Activated T-cell treated with anti-CD3 and anti-CD28 coated beads, Interleukin-2, amount 50 U/mL, for 72 hours (primary cell): Measurements from ENCODE around the gene UHRF2. TPM values are rescaled to one million over a fixed set of nuclear protein-coding genes. Genes with fewer than 3 reads are reported as not detected.

ENCODE experiments used
- ATAC-seq, 2 donors: fragments of 150-1000 bp; cut with Tn5 transposase; replicated peaks in 1 of 2; 2 replicates each; pipeline ENCODE4 v1.10.0; 2021; ENCODE audit warnings: moderate library complexity in 2 of 2, mild to moderate bottlenecking in 1 of 2
- DNase-seq, 2 donors: peaks; one replicate each; pipeline ENCODE4 v3.0.0; 2021 to 2022; ENCODE audit warnings: mixed read lengths in 1 of 2
- H3K27ac Mint-ChIP-seq: one replicate; pipeline ENCODE4 v1.8.0; 2022; ENCODE audit warnings: mild to moderate bottlenecking, moderate library complexity, mixed read lengths
- H3K27me3 Mint-ChIP-seq: one replicate; pipeline ENCODE4 v1.8.0; 2022; ENCODE audit warnings: low read depth, mixed read lengths
- H3K36me3 Mint-ChIP-seq, 2 donors: one replicate each; pipeline ENCODE4 v1.8.0; 2022; ENCODE audit warnings: mixed read lengths in 2 of 2, mild to moderate bottlenecking in 1 of 2; ENCODE audit not compliant: insufficient read depth in 2 of 2
- H3K4me1 Mint-ChIP-seq: one replicate; pipeline ENCODE4 v1.8.0; 2022; ENCODE audit warnings: low read depth, mixed read lengths
- H3K4me3 Mint-ChIP-seq, 2 donors: one replicate each; pipeline ENCODE4 v1.8.0; 2022; ENCODE audit warnings: mild to moderate bottlenecking in 2 of 2, mixed read lengths in 2 of 2, moderate library complexity in 2 of 2
- H3K9me3 Mint-ChIP-seq, 2 donors: one replicate each; pipeline ENCODE4 v1.8.0; 2022; ENCODE audit warnings: mixed read lengths in 2 of 2
- total RNA-seq, 2 donors: library from RNA; stranded (reverse); gene quantifications; one replicate each; pipeline ENCODE4 v1.2.3, GENCODE V29; 2022

Gene UHRF2
- total RNA-seq, 2 donors from 2014 or later, result 84.6 to 87.2 TPM

- Mint-ChIP-seq H3K9me3 (no peaks in the 10 kb centered on the region), H3K27ac (no peak overlapping the region), H3K36me3 (peaks cover 6 to 11% of the 10 kb centered on the region in 2 donors), H3K4me1 (peaks cover 7% of the 10 kb centered on the region), H3K4me3 (no peak overlapping the region), H3K27me3 (no peaks in the 10 kb centered on the region)
- ATAC-seq (no peak), DNase-seq (no peak)
Measured at GRCh38 chr9:6471231-6471850, 58.3 kb downstream of the UHRF2 start.

GRCh38 chr9:6473151-6473550, 60.2 kb downstream of the UHRF2 start:
- Mint-ChIP-seq H3K9me3 (no peaks in the 10 kb centered on the region), H3K4me1 (peaks cover 7% of the 10 kb centered on the region), H3K4me3 (no peak overlapping the region), H3K27ac (peak overlapping the region; percentile 73), H3K36me3 (peaks cover 2 to 4% of the 10 kb centered on the region in 2 donors), H3K27me3 (no peaks in the 10 kb centered on the region)
- ATAC-seq (no peak), DNase-seq (no peak)

GRCh38 chr9:6479959-6480358, 67.0 kb downstream of the UHRF2 start:
- H3K27ac Mint-ChIP-seq, result no peak overlapping the region
- DNase-seq (no peak), ATAC-seq (no peak)
- H3K4me1 Mint-ChIP-seq, result no peaks in the 10 kb centered on the region
- H3K9me3 Mint-ChIP-seq, result no peaks in the 10 kb centered on the region
- peaks cover 0 to 11% of the 10 kb centered on the region in 2 donors for H3K36me3 Mint-ChIP-seq
- no peaks in the 10 kb centered on the region for H3K27me3 Mint-ChIP-seq
- no peak overlapping the region for H3K4me3 Mint-ChIP-seq

- Mint-ChIP-seq H3K27me3 (no peaks in the 10 kb centered on the region), H3K4me3 (no peak overlapping the region), H3K27ac (peak overlapping the region; percentile 52), H3K9me3 (no peaks in the 10 kb centered on the region), H3K36me3 (peaks cover 0 to 16% of the 10 kb centered on the region in 2 donors), H3K4me1 (no peaks in the 10 kb centered on the region)
- no peak for ATAC-seq
- DNase-seq, result no peak
Measured at GRCh38 chr9:6484210-6484609, 71.2 kb downstream of the UHRF2 start.

GRCh38 chr9:6488395-6488794, 75.4 kb downstream of the UHRF2 start:
- no peak overlapping the region for H3K27ac Mint-ChIP-seq
- H3K4me3 Mint-ChIP-seq, result no peak overlapping the region
- peaks cover 2 to 12% of the 10 kb centered on the region in 2 donors for H3K36me3 Mint-ChIP-seq
- H3K27me3 Mint-ChIP-seq, result no peaks in the 10 kb centered on the region
- no peaks in the 10 kb centered on the region for H3K9me3 Mint-ChIP-seq
- no peaks in the 10 kb centered on the region for H3K4me1 Mint-ChIP-seq
- no peak for DNase-seq
- ATAC-seq, result no peak

GRCh38 chr9:6489099-6489498, 76.1 kb downstream of the UHRF2 start:
- no peak overlapping the region for H3K4me3 Mint-ChIP-seq
- no peaks in the 10 kb centered on the region for H3K9me3 Mint-ChIP-seq
- peaks cover 2 to 14% of the 10 kb centered on the region in 2 donors for H3K36me3 Mint-ChIP-seq
- H3K27ac Mint-ChIP-seq, result no peak overlapping the region
- ATAC-seq (no peak), DNase-seq (no peak)
- no peaks in the 10 kb centered on the region for H3K4me1 Mint-ChIP-seq
- H3K27me3 Mint-ChIP-seq, result no peaks in the 10 kb centered on the region

GRCh38 chr9:6490863-6491262, 77.9 kb downstream of the UHRF2 start:
- Mint-ChIP-seq H3K36me3 (peaks cover 2 to 12% of the 10 kb centered on the region in 2 donors), H3K4me3 (no peak overlapping the region), H3K27ac (peak overlapping the region; percentile 47), H3K27me3 (no peaks in the 10 kb centered on the region), H3K4me1 (no peaks in the 10 kb centered on the region), H3K9me3 (no peaks in the 10 kb centered on the region)
- DNase-seq (no peak), ATAC-seq (no peak)

GRCh38 chr9:6495466-6495865, 82.5 kb downstream of the UHRF2 start:
- no peak for ATAC-seq
- Mint-ChIP-seq H3K4me1 (peaks cover 9% of the 10 kb centered on the region), H3K27me3 (no peaks in the 10 kb centered on the region), H3K9me3 (no peaks in the 10 kb centered on the region), H3K36me3 (peaks cover 2 to 12% of the 10 kb centered on the region in 2 donors), H3K4me3 (no peak overlapping the region), H3K27ac (peak overlapping the region; percentile 27)
- no peak for DNase-seq

GRCh38 chr9:6498982-6499381, 86.0 kb downstream of the UHRF2 start:
- no peak overlapping the region for H3K4me3 Mint-ChIP-seq
- ATAC-seq, result peak in 1 of 2 donors; percentile 50
- peak overlapping the region; percentile 67 for H3K27ac Mint-ChIP-seq
- no peak for DNase-seq
- peaks cover 9% of the 10 kb centered on the region for H3K4me1 Mint-ChIP-seq
- H3K9me3 Mint-ChIP-seq, result no peaks in the 10 kb centered on the region
- peaks cover 3 to 12% of the 10 kb centered on the region in 2 donors for H3K36me3 Mint-ChIP-seq
- H3K27me3 Mint-ChIP-seq, result no peaks in the 10 kb centered on the region

GRCh38 chr9:6501526-6502210, 88.7 kb downstream of the UHRF2 start:
- ATAC-seq (no peak), DNase-seq (no peak)
- Mint-ChIP-seq H3K36me3 (peaks cover 9 to 16% of the 10 kb centered on the region in 2 donors), H3K4me3 (no peak overlapping the region), H3K4me1 (peaks cover 9% of the 10 kb centered on the region), H3K27me3 (no peaks in the 10 kb centered on the region), H3K9me3 (no peaks in the 10 kb centered on the region), H3K27ac (no peak overlapping the region)

- DNase-seq (no peak), ATAC-seq (no peak)
- Mint-ChIP-seq H3K27ac (peak overlapping the region; percentile 59), H3K9me3 (no peaks in the 10 kb centered on the region), H3K4me3 (no peak overlapping the region), H3K4me1 (peaks cover 5% of the 10 kb centered on the region), H3K36me3 (peaks cover 11 to 19% of the 10 kb centered on the region in 2 donors), H3K27me3 (no peaks in the 10 kb centered on the region)
Measured at GRCh38 chr9:6502399-6502798, 89.4 kb downstream of the UHRF2 start.

- ATAC-seq (no peak), DNase-seq (no peak)
- H3K4me1 Mint-ChIP-seq, result no peaks in the 10 kb centered on the region
- H3K27me3 Mint-ChIP-seq, result no peaks in the 10 kb centered on the region
- H3K9me3 Mint-ChIP-seq, result no peaks in the 10 kb centered on the region
- peaks cover 9 to 15% of the 10 kb centered on the region in 2 donors for H3K36me3 Mint-ChIP-seq
- no peak overlapping the region for H3K27ac Mint-ChIP-seq
- H3K4me3 Mint-ChIP-seq, result no peak overlapping the region
Measured at GRCh38 chr9:6506571-6506970, 93.6 kb downstream of the UHRF2 start.

- no peak for DNase-seq
- Mint-ChIP-seq H3K4me3 (no peak overlapping the region), H3K27me3 (no peaks in the 10 kb centered on the region), H3K27ac (peak overlapping the region; percentile 70), H3K9me3 (no peaks in the 10 kb centered on the region), H3K4me1 (no peaks in the 10 kb centered on the region), H3K36me3 (peaks cover 0 to 3% of the 10 kb centered on the region in 2 donors)
- no peak for ATAC-seq
Measured at GRCh38 chr9:6512085-6512657, 99.2 kb downstream of the UHRF2 start.
